ENCODE data around the gene MEIS3.

The MEIS3 gene

GRCh38 chr19:47435883-47436417, 16.6 kb upstream of the MEIS3 start:
- DNase-seq (ENCODE audit: low read depth in 2 of 2): no peak

DNA sequence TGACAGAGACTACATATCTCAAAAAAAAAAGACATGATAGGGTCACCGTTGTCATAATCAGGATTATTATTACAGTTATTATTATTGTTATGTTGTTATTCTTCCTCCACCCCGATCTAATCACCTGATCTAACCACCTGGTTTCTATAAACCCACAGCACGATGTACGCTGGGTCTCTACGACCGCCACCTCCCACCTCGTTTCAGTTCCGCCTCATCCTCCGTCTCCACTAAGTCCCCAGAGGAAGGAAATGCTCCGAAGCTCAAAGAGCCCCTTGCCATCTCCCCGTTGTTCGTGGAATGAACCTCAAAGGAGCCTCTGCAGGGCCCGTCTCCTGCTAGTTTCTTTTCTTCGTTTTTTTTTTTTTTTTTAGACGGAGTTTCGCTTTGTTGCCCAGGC, 15.9 kb upstream of the MEIS3 start:
- DNase-seq (ENCODE audit: low read depth in 2 of 2): no peak

- DNase-seq (ENCODE audit: low read depth in 2 of 2): no peak
Observed at GRCh38 chr19:47434088-47434487, 14.8 kb upstream of the MEIS3 start.

DNA sequence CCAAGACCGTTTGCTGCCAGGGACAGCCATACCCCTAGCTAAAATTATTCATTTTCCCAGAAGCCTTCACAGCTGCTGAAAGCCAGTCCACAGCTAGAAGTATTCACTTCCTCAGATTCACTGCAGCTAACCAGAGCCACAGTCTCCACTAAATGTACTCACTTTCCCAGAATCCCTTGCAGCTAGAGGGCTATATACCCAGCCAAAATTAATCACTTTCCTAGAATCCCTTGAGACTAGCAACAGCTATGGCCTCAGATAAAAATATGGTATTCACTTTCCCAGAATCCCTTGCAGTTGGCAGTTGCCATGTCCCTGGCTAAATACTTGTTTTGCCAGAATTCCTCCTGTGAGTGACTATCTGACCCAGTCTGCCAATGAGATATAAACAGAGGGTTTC, 13.8 kb upstream of the MEIS3 start:
- DNase-seq (ENCODE audit: low read depth in 2 of 2): no peak

GRCh38 chr19:47432499-47432898, 13.2 kb upstream of the MEIS3 start:
- no peak for DNase-seq (ENCODE audit: low read depth in 2 of 2)

- no peak for DNase-seq (ENCODE audit: low read depth in 2 of 2)
Observed at GRCh38 chr19:47432091-47432490, 12.8 kb upstream of the MEIS3 start.

DNA sequence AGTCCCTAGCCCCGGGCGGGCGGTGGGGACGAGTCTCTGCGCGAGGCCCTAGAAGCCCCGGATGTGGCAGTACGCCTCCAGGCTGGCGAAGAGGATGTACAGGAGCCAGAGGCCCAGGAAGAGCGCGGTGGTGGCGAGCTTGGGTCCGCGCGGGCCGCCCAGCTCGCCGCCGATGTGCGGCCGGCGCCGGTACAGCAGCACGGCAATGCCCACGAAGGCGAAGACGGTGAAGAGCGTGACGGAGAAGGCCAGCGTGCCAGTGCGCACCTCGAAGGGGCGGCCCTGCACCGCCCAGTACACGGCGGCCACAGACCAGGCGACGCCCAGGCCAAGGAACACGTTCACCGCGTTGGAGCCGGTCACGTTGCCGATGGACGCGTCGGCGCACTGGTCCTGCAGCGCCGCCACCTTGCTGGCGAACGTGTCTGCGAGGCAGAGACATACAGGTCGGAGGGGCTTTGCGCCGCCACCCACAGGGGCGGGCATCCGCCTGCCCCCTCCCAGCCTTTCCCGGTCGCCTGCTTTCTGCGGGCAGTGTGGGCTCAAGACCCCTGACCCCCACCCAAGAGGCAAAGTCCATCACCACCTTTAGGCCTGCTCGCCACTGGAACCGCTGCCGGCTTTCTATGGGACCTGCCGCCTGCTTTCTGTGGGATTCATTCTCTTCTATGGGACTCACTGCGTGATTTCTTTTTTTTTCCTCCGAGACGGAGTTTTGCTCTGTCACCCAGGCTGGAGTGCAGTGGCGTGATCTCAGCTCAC, 10.9 kb upstream of the MEIS3 start:
- no peak for DNase-seq (ENCODE audit: low read depth in 2 of 2)

DNA sequence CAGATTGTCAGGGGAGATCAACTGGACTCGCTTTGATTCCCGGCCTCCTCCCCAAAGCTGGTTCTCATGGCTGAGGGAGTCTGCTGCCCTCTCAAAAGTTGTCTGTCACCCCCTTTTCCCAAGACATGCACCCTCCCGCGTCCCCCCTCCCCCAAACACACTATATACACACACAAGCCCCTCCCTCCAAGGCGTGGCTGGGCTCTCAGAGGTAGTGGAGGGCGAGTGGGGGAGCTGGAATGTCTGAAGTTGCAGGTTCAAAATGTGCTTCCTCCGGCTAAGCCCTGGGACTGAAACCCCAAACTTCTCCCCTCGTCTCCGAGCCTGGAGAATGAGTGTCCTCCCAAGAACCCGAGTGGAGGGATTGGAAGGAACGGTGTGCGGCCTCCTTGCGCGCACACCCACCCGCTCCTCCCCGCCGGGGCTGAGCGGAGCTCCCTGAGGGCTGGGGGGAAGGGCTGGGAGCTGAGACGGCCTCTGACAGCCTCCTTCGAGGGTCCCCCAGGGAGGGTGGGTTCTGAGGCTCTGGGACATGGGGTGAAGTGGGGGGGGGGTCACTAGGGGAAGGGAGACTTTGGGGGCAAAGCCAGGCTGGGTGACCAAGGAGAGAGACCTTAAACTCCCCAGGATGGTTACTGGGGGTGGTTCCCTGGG, 9.9 kb upstream of the MEIS3 start:
- no peak for DNase-seq (ENCODE audit: low read depth in 2 of 2)

- DNase-seq (ENCODE audit: low read depth in 2 of 2): peak; percentile 70 to 82
Observed at GRCh38 chr19:47428177-47428894, 9.0 kb upstream of the MEIS3 start.

GRCh38 chr19:47427241-47428176, 8.2 kb upstream of the MEIS3 start:
- peak; percentile 62 to 65 for DNase-seq (ENCODE audit: low read depth in 2 of 2)

- DNase-seq (ENCODE audit: low read depth in 2 of 2): no peak
Observed at GRCh38 chr19:47423203-47423882, 4.0 kb upstream of the MEIS3 start.

DNA sequence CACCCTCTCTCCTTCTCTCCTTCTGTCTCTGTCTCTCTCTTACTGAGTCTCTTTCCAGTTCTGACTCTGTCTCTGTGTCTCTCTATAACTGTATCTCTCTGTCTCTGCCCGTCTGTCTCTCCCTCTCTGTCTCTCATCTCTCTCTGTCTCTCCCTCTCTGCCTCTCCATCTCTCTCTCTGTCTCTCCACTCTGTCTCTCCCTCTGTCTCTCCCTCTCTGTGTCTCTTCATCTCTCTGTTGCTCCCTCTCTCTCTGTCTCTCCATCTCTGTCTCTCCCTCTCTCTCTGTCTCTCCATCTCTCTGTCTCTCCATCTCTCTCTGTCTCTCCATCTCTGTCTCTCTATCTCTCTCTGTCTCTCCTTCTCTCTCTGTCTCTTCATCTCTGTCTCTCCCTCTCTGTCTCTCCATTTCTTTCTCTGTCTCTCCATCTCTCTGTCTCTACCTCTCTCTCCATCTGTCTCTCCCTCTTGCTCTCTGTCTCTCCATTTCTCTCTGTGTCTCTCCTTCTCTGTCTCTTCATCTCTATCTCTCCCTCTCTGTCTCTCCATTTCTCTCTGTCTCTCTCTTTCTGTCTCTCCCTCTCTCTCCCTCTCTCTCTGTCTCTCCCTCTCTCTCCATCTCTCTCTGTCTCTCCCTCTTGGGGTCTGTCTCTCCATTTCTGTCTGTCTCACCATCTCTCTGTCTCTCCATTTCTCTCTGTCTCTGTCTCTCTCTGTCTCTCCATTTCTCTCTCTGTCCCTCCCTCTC, 3.3 kb upstream of the MEIS3 start:
- no peak for DNase-seq (ENCODE audit: low read depth in 2 of 2)

- DNase-seq (ENCODE audit: low read depth in 2 of 2): no peak
Observed at GRCh38 chr19:47421844-47422395, 2.6 kb upstream of the MEIS3 start.

GRCh38 chr19:47421244-47421786, 2.0 kb upstream of the MEIS3 start:
- no peak for DNase-seq (ENCODE audit: low read depth in 2 of 2)

DNA sequence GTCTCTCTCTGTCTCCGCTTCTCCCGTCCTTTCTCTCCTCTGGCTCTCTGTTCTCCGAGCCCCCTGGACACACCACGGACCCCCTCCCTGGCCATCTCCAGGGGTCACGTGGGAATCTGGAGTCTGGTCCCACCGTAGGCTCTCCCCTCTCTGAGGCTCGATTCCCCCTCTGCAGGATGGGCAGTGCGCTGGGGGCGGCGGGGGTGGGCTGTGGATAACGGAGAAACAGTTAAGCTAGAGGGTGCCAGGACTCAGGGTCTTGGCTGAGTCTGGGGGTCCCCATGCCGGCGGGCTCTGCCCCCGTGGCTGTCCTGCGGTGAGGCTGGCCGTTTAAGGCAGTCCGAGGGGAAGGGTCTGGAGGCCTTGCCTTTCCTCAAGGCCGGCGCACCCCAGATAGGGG, 462 bp upstream of the MEIS3 start:
- no peak for DNase-seq (ENCODE audit: low read depth in 2 of 2)

DNA sequence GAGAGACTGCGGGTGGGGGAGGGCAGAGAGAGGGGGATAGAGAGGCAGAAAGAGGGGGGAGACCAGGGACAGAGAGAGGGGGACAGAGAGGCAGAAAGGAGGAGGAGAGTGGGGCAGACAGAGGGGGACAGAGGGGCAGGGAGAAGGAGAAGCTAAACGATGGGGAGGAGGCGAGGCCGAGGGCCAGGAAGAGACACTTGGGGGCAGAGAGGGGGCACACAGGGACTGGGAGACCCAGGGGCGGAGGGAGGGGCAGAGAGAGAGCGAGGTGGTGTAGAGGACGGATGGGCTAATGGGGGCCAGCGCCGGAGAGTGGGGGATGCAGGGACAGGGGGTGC, 666 bp downstream of the MEIS3 start:
- DNase-seq (ENCODE audit: low read depth in 2 of 2): no peak

- DNase-seq (ENCODE audit: low read depth in 2 of 2): no peak
Observed at GRCh38 chr19:47417746-47418691, 1.3 kb downstream of the MEIS3 start.

- DNase-seq (ENCODE audit: low read depth in 2 of 2): no peak
Observed at GRCh38 chr19:47417107-47417745, 2.1 kb downstream of the MEIS3 start.
